Measurements from ENCODE around the gene RNU6-7. TPM values are rescaled to one million over a fixed set of nuclear protein-coding genes. Genes with fewer than 3 reads are reported as not detected.
A peak's percentile ranks its signal among the peaks of the same experiment; 100 is the strongest.

The RNU6-7 gene
- total and polyA plus RNA-seq, 2 of the 13 experiments (the other 11 are each of a cell fraction or from before 2014, with no cell fraction given) = under 0.01 TPM; not detected in 1

DNA sequence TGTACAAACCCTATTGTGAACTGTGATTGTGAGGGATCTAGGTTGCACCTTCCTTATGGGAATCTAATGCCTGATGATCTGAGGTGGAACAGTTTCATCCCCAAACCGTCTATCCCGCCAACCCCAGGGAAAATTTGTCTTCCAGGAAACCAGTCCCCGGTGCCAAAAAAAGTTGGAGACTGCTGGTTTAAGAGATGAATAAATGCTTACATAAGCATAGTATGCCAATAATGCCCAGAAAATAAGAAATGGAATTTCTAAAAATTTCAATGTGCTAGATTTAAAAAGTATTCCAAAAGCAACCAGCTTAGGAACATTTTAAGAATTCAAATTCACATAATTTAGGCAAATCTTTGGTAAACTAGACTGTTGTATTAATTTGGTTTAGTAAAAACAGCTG is 6.6 kb downstream of the RNU6-7 start (continued):
- TF ChIP-seq, protein P1, sequence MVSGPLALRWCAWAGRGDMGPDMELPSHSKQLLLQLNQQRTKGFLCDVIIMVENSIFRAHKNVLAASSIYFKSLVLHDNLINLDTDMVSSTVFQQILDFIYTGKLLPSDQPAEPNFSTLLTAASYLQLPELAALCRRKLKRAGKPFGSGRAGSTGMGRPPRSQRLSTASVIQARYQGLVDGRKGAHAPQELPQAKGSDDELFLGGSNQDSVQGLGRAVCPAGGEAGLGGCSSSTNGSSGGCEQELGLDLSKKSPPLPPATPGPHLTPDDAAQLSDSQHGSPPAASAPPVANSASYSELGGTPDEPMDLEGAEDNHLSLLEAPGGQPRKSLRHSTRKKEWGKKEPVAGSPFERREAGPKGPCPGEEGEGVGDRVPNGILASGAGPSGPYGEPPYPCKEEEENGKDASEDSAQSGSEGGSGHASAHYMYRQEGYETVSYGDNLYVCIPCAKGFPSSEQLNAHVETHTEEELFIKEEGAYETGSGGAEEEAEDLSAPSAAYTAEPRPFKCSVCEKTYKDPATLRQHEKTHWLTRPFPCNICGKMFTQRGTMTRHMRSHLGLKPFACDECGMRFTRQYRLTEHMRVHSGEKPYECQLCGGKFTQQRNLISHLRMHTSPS (CRISPR knock-in tag; IDR thresholded peaks at IDR 0.05; ENCODE audit: low read depth) = no peak
- TF ChIP-seq ZSCAN31 (CRISPR knock-in tag; IDR thresholded peaks at IDR 0.05; ENCODE audit: low read depth) = no peak
- TF ChIP-seq, protein P2, sequence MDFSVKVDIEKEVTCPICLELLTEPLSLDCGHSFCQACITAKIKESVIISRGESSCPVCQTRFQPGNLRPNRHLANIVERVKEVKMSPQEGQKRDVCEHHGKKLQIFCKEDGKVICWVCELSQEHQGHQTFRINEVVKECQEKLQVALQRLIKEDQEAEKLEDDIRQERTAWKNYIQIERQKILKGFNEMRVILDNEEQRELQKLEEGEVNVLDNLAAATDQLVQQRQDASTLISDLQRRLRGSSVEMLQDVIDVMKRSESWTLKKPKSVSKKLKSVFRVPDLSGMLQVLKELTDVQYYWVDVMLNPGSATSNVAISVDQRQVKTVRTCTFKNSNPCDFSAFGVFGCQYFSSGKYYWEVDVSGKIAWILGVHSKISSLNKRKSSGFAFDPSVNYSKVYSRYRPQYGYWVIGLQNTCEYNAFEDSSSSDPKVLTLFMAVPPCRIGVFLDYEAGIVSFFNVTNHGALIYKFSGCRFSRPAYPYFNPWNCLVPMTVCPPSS (IDR thresholded peaks at IDR 0.05) = no peak
- TF ChIP-seq HDAC6 (IDR thresholded peaks at IDR 0.05; ENCODE audit: low read depth, low read length) = no peak
- peak; percentile 66 for TF ChIP-seq MAFF (IDR thresholded peaks at IDR 0.05; ENCODE audit: low read depth, low read length)
- TF ChIP-seq NCOA1 (CRISPR knock-in tag; IDR thresholded peaks at IDR 0.05) = no peak
- TF ChIP-seq ZNF143 (CRISPR knock-in tag; IDR thresholded peaks at IDR 0.05) = no peak

DNA sequence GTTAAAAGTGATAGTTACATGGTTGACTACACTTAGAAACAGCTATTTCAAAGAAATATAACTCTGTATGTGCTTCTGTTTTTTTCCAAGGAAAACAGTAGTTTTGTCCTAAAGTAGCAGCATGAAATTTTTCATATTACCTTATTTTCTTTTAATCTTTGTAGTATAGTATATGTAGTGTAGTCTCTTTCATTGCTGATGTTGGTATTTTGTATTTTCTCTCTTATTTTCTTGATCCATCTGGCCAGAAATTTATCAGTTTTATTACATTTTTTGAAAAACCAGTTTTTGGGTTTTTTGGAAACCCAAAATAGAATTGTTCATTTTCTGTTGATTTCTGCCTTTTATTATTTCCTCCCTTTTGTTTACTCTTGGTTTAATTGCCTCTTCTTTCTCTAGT is 7.6 kb downstream of the RNU6-7 start:
- POLR2A ChIA-PET = interaction anchor here (1.5 kb wide), 1 partner anchor 133 kb away, joined by 3 read pairs; the partner anchor contains the start of gene ARHGAP5
- Histone ChIP-seq H3K4me3 (replicated peaks in 1 of 3; ENCODE audit: insufficient read depth in 1 of 3, low read depth in 2 of 3, low read length in 3 of 3) (no peak overlapping the region), H3K9me3 (ENCODE audit: low read length) (no peaks in the 10 kb centered on the region), H3K79me2 (ENCODE audit: insufficient read depth, low read length) (no peaks in the 10 kb centered on the region), H3K27me3 (ENCODE audit: control insufficient read depth in 1 of 2, insufficient read depth in 2 of 2, low read length in 2 of 2) (no peaks in the 10 kb centered on the region; a peak in 1 of 5 replicates), H4K20me1 (ENCODE audit: insufficient read depth, low read length) (no peaks in the 10 kb centered on the region), H3K4me2 (ENCODE audit: low read depth, low read length) (no peak overlapping the region), H3K9ac (ENCODE audit: insufficient read depth, low read depth, low read length) (no peak overlapping the region), H3K27ac (ENCODE audit: extremely low read length, insufficient read depth, low read length) (no peak overlapping the region), H3K4me1 (ENCODE audit: insufficient read depth, low read length) (peaks cover 4% of the 10 kb centered on the region), H2AFZ (ENCODE audit: low read length) (no peak overlapping the region), H3K36me3 (replicated peaks in 1 of 2; ENCODE audit: control insufficient read depth in 1 of 2, insufficient read depth in 2 of 2, low read length in 2 of 2) (no peaks in the 10 kb centered on the region)
- FAIRE-seq (no peak), ATAC-seq (no peak), DNase-seq (ENCODE audit: low spot score) (no peak)
- intact Hi-C loops (cut with micrococcal nuclease; ENCODE audit: unreplicated experiment) (loop anchor here (10.0 kb wide), 1 partner anchor 1005 kb away; the partner anchor contains the start of gene HECTD1), in situ Hi-C loops (cut with HindIII; ENCODE audit: extremely low pct_ligation_motif_present, low pct_unique_long_range_greater_than_20kb) (no loop called here)
- no TSS peak for BruUV-seq (replicated peaks)
- CTCF ChIA-PET (ENCODE audit: low intra/inter-chr PET ratio, low total read pairs) = no interaction called here
- TF ChIP-seq, protein P3, sequence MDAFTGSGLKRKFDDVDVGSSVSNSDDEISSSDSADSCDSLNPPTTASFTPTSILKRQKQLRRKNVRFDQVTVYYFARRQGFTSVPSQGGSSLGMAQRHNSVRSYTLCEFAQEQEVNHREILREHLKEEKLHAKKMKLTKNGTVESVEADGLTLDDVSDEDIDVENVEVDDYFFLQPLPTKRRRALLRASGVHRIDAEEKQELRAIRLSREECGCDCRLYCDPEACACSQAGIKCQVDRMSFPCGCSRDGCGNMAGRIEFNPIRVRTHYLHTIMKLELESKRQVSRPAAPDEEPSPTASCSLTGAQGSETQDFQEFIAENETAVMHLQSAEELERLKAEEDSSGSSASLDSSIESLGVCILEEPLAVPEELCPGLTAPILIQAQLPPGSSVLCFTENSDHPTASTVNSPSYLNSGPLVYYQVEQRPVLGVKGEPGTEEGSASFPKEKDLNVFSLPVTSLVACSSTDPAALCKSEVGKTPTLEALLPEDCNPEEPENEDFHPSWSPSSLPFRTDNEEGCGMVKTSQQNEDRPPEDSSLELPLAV (CRISPR knock-in tag; conservative IDR thresholded peaks at IDR 0.05; ENCODE audit: low read depth) = no peak
- TF ChIP-seq MYNN (CRISPR knock-in tag; IDR thresholded peaks at IDR 0.05; ENCODE audit: low read depth) (no peak), SETDB1 (CRISPR knock-in tag; IDR thresholded peaks at IDR 0.05; ENCODE audit: borderline replicate concordance) (no peak), FOXK2 (IDR thresholded peaks at IDR 0.05) (no peak), ZSCAN31 (CRISPR knock-in tag; IDR thresholded peaks at IDR 0.05; ENCODE audit: low read depth) (no peak), RFXAP (CRISPR knock-in tag; IDR thresholded peaks at IDR 0.05; ENCODE audit: borderline replicate concordance) (no peak), MEIS1 (CRISPR knock-in tag; IDR thresholded peaks at IDR 0.05; ENCODE audit: borderline replicate concordance) (no peak), SMAD3 (CRISPR knock-in tag; IDR thresholded peaks at IDR 0.05) (no peak), GZF1 (CRISPR knock-in tag; IDR thresholded peaks at IDR 0.05) (no peak), KDM5B (CRISPR knock-in tag; IDR thresholded peaks at IDR 0.05; ENCODE audit: borderline replicate concordance) (no peak)
- TF ChIP-seq, protein P4, sequence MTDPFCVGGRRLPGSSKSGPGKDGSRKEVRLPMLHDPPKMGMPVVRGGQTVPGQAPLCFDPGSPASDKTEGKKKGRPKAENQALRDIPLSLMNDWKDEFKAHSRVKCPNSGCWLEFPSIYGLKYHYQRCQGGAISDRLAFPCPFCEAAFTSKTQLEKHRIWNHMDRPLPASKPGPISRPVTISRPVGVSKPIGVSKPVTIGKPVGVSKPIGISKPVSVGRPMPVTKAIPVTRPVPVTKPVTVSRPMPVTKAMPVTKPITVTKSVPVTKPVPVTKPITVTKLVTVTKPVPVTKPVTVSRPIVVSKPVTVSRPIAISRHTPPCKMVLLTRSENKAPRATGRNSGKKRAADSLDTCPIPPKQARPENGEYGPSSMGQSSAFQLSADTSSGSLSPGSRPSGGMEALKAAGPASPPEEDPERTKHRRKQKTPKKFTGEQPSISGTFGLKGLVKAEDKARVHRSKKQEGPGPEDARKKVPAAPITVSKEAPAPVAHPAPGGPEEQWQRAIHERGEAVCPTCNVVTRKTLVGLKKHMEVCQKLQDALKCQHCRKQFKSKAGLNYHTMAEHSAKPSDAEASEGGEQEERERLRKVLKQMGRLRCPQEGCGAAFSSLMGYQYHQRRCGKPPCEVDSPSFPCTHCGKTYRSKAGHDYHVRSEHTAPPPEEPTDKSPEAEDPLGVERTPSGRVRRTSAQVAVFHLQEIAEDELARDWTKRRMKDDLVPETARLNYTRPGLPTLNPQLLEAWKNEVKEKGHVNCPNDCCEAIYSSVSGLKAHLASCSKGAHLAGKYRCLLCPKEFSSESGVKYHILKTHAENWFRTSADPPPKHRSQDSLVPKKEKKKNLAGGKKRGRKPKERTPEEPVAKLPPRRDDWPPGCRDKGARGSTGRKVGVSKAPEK (CRISPR knock-in tag; IDR thresholded peaks at IDR 0.05; ENCODE audit: borderline replicate concordance) = no peak
